GM18526 (cell line): Measurements from ENCODE around the gene NCK2.

Source experiments
- POLR2A ChIP-seq: IDR thresholded peaks from 3 replicates; pipeline ENCODE4 v1.6.1; 2011; ENCODE audit not compliant: insufficient read length; ENCODE audit errors: extremely low read depth

Gene NCK2

GRCh38 chr2:105924271-105924670 is 179.6 kb downstream of the NCK2 start:
- no peak for TF ChIP-seq POLR2A

GRCh38 chr2:105924932-105925331 is 180.2 kb downstream of the NCK2 start:
- TF ChIP-seq POLR2A, result no peak

GRCh38 chr2:105925390-105925789 is 180.7 kb downstream of the NCK2 start:
- TF ChIP-seq POLR2A, result no peak

GRCh38 chr2:105926960-105927678 is 182.4 kb downstream of the NCK2 start:
- TF ChIP-seq POLR2A, result no peak

- no peak for TF ChIP-seq POLR2A
These were observed 183.4 kb downstream of the NCK2 start for GRCh38 chr2:105928086-105928485.

GRCh38 chr2:105928563-105928962 is 183.9 kb downstream of the NCK2 start:
- TF ChIP-seq POLR2A, result no peak

- no peak for TF ChIP-seq POLR2A
These were observed 184.8 kb downstream of the NCK2 start for GRCh38 chr2:105929516-105929915.

- TF ChIP-seq POLR2A, result no peak
These were observed 187.9 kb downstream of the NCK2 start for GRCh38 chr2:105932582-105932981.

GRCh38 chr2:105933906-105934305 is 189.2 kb downstream of the NCK2 start:
- TF ChIP-seq POLR2A, result no peak

GRCh38 chr2:105934467-105934866 is 189.8 kb downstream of the NCK2 start:
- no peak for TF ChIP-seq POLR2A

- TF ChIP-seq POLR2A, result no peak
These were observed 190.4 kb downstream of the NCK2 start for GRCh38 chr2:105935063-105935462.

- TF ChIP-seq POLR2A, result no peak
These were observed 192.2 kb downstream of the NCK2 start for GRCh38 chr2:105936954-105937353.

GRCh38 chr2:105937498-105938097 is 192.9 kb downstream of the NCK2 start:
- TF ChIP-seq POLR2A, result no peak
